ENCODE results near the gene TMEM60.
"Not testable (repeated sequence)": the region's sequence is repeated elsewhere in the genome, so short reads cannot be mapped to it uniquely, and the experiment has no call there.

TMEM60 gene, protein sequence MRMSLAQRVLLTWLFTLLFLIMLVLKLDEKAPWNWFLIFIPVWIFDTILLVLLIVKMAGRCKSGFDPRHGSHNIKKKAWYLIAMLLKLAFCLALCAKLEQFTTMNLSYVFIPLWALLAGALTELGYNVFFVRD

DNA sequence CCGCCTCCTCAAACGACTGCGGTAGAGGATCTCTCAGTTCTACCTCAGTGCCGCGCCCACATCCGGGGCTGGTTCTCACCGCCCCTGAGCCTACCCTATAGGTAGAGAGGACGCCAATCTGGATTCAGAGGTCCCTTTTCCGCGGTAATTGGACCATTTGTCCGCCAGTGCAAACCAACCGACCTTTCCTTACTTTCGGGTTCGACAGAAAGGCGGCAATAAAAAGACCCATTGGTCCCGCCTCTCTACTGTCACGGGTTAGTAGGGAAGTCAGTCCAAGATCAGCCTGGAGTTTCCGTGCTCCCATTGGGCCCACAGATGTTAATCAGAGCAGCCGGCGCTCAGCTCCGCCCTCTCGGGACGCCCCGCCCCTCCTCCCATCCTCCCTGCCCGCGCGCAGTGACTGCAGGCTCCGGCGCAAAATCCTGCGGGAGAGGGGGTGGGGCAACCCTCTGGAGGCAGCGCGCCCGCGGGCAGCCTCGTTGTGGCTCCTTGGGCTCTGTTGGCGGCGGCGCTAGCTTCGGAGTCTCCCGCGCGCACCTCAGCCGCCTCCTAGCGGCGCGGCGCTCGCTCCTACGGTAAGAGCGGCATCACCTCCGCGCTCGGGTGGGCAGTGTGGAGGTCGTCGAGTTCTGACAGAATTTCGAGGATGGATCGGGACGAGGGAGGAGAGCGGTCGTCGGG lies at the start of gene TMEM60, which contains the start of gene PHTF2:
TSS of gene TMEM60 (minus strand) at position 41 of the 684 bp plus-strand sequence. CDS start 4,061 bp downstream, outside the sequence.
TSS of gene PHTF2 (plus strand) at position 380 of the 684 bp plus-strand sequence.
- peak; percentile 95 for DNase-seq (ENCODE audit: low spot score)

DNA sequence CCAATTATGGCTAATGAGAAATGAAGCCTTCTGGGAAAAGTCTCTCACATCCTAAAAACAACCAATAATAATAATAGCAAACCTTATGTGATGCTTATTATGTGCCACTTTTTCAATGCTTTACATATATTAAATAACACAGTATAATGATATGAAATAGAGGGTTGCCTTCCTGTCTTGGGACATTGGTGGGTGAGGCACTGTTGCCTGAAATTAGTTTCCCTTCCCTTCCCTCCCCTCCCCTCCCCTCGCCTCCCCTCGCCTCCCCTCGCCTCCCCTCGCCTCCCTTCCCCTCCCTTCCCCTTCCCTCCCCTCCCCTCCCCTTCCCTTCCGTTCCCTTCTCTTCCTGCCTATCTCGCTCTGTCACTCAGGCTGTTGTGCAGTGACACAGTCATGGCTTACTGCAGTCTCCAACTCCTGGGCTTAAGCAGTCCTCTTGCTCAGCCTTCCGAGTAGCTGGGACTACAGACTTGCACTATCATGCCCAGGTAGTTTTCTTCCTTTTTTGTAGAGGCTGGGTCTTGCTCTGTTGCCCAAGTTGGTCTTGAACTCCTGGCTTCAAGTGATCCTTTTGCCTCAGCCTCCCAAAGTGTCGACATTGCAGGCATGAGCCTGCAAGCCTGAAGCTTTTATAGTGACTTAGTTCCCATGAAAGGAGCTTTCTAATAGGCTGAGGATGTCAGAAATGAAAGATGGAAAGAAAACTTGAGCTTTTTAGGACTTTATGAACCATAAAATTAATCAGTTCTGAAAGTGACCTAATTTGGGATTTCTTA lies 48.3 kb upstream of the TMEM60 start:
- no peak for DNase-seq (ENCODE audit: low spot score)

DNA sequence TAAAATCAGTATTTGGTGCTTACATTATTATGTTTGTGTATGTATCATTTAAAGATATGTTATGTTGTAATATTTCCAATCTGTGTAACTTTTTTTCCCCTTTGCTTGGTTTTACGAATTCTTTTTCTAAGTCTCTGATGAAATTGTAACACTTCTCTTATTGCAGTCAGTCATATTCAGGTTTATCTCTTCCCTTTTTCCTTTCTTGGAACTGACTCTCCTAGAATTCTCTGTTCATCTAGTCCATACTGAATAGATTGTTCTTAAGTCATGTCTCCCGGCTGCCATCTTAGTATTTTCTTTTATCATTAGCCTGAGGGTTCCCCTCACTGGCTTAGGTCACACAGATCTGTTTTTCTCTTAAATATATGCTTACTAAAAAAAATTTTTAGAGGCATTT lies 45.0 kb upstream of the TMEM60 start:
- no peak for DNase-seq (ENCODE audit: low spot score)

DNA sequence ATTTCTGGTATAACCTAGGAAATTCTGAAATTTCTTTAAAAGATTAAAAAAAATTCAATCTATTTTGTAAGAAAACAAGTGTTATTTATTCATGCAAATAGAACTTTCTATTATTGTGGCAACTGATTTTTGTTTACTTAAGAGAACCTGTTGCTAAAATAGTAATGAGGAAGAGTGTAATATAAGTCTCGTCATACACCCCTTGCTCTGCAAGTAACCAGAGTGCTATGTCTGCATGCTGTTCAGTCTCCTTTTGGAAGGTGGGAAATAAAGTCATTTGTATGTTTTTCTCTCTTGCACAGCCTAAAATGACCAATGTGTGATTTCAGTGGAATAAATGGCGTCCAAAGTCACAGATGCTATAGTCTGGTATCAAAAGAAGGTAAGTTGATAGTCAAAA lies 41.7 kb upstream of the TMEM60 start:
- DNase-seq (ENCODE audit: low spot score) = no peak

DNA sequence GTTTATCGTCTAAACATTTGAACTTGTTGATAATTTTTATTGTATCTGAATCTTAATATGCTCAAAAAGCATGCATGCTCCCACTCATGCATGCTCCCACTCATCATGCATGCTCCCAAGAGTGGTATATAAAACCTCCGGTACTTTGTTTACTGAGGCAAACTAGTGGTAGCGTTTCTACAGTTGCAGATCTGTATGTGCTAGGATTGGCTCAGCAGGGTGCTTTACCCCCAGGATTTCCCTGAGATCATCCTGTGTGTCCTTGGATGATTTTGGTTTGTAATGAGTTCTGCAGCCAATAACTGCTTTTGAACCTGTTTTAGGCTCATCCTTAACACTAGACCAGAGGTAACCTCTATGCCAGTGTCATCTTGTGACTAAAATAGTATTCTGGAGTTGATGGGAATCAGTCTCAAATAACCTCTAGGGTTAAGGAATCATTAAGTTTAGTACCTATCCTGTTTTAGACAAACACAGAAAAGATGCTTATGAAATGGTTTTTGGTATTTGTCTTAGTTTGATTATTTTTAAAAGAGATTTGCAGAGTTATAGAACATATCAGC lies 40.8 kb upstream of the TMEM60 start:
- DNase-seq (ENCODE audit: low spot score) = no peak

DNA sequence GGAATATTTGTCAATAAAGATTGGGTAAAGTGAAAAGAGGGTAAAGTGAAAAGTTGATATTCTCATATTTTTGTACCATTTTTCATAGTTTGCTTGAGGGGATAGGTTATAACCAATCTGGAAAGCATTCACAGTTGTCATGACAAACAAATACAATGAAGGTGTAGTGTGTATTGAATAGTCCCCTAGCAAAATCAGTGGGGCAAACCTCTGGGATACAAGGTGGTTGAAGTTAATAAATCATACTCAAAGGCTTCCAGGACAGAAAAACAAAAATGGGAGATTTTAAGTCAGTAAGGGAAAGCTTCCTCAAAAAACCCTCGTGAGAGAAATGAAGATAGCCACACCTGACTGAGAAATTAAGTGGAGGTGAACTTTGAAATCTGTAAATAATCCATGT lies 39.7 kb upstream of the TMEM60 start:
- DNase-seq (ENCODE audit: low spot score) = no peak

DNA sequence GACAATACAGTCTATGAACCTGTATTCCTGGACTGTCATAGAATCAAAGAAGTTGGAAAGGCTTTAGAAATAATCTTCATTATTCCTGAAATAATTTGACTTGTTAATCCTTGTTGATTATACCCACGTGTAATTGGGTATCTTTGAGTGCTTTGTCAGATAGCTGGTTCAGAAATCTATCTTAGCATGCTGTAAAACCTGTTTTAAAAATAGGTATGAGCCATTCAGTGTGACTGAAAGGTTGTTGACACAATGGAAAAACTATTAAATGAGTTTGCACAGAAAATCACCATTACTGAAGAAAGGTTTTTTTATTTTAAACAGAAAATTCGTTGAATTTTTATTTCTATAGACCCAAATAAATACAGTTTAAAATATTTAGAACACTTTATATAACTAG lies 39.0 kb upstream of the TMEM60 start:
- DNase-seq (ENCODE audit: low spot score) = no peak

DNA sequence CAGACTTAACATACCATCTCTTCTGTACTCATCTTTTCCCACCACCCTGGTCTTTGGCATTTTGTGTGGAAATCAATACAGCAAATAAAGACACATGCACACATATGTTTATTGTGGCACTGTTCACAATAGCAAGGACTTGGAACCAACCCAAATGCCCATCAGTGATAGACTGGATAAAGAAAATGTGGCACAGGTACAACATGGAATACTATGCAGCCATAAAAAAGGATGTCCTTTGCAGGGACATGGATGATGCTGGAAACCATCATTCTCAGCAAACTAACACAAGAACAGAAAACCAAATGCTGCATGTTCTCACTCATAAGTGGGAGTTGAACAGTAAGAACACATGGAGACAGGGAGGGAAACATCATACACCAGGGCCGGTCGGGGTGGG lies 38.2 kb upstream of the TMEM60 start:
- not testable (repeated sequence) for DNase-seq (ENCODE audit: low spot score)

DNA sequence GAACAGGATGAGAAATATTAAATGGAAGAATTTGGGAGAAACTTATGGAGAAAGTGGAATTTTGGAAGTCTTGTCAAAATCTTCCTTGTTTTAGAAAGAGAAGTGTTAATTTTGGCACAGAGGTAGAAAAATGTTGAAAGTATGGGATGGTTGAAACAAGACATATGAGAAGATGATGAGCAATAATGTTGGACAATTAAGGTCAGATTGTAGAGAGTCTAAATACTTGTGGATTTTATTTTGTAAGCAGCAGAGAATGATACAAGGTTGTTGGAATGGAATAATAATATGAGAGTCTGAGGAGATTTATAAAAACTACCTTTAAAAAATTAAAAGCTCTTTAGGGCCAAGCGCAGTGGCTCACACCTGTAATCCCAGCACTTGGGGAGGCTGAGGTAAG lies 34.9 kb upstream of the TMEM60 start:
- DNase-seq (ENCODE audit: low spot score) = no peak

DNA sequence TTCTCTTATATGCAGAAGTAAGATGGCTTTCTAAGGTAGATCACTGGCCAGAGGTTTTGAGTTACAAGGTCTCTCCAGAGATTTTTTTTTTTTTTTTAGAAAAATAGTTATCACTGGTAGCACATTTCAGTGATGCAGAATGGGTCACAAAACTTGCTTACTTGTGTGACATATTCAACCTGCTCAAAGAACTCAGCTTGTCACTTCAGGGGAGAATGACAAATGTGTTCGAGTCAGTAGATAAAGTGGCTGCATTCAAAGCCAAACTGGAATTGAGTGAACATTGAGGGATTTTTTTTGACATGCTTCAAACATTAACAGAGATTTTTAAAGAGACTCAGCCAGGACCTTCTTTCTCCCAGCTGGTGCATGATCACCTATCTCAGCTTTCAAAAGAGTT lies 33.7 kb upstream of the TMEM60 start:
- no peak for DNase-seq (ENCODE audit: low spot score)

DNA sequence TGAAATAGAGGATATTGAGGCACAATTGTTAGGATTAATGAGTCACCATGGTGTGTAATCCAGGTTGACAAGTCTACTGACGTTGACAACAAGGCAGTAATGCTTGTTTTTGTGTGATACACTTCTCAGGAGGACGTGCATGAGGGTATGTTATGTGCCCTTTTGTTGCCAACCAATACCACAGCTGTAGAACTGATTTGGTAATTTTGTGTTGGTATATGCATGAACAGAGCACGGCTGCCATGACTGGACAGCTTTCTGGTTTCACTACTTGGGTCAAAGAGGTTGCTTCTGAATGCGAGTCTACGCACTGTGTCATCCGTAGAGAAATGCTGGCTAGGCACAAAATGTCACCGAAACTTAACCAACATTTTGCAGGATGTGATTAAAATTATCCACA lies 33.2 kb upstream of the TMEM60 start:
- DNase-seq (ENCODE audit: low spot score) = peak; percentile 24

DNA sequence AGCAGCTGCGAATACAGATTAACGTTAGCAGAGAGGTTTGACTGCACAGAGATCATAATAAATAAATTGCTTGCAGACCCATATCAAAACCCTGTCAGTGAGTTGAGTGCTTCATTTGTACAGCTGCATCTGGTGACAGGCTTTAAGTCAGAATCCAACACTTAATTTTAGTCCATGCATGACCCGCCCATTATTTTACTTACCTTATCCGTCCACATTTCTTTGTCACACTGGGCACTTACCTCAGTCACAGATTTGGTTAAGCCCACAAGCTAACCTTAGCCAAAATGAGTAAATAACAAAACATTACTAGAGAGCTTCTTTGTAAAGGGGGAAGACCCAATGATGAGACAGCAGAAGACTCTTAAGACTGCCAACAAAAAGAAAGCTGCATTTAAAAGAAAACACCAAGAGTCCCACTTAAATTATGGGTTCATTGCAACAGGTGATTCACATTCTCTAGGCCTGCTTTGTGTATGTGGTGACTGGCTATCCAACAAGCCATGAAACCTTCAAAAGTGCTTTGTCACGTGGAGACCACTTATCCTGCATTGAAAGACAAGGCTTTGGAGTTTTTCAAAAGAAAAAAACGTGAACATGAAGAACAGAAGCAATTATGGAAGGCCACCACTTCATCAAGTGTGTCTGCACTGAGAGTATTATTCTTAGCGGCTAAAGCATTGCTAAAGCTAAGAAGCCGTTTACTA lies 32.6 kb upstream of the TMEM60 start:
- peak; percentile 16 for DNase-seq (ENCODE audit: low spot score)

DNA sequence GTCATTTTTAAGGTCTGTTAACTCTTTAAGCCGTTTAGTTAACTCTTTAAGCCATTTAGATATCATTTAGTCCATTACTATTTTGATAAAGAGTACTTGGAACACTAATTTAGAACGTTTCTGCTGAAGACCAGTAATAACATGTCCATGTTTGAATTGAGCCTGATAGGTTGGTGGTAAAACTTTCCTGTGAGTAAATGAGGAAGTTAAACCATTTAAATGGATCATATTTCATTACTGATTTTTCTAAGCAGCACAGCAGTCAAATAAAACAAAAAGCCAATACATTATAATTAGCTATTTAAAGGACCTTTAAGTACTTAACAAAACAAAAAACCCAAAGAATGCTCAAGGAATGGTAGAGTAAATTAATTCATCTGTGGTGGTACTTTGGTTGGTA lies 29.8 kb upstream of the TMEM60 start:
- no peak for DNase-seq (ENCODE audit: low spot score)

DNA sequence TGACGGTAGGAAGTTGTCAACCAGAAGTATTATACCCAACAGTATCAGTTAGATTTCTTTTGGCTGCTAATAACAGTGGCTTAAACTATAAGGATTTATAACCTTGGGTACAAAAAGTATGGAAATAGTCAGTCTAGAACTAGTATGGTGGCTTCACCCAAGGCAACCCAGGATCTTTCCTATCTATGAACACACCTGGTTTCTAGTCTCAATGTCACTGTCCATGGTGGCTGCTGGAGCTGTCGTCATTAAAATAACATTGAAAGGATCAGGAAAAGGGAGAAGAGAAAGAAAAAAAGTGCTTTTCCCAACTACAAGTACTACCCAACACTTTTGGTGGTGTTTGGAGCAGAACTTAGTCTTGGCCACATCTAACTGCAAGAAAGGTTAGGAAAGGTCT lies 28.1 kb upstream of the TMEM60 start:
- no peak for DNase-seq (ENCODE audit: low spot score)

DNA sequence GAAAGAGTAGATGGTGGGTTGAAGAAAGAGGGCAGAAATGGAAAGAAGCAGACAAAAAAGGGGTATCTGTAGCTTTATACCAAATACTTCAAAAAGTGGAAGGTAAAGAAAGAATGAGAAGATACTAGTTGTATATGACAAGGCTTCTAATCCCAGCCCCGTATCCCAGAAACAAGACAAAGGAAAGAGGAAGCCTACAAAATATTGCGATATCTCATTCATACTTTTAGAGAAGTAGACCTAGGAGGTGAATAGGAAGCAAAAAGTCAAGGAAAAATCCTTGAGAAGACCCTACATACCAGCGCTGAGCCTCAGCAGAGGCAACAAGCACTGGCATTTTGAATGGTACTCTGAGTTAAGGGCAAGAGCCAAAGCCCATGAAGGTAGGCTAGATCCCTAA lies 26.9 kb upstream of the TMEM60 start:
- DNase-seq (ENCODE audit: low spot score) = no peak

DNA sequence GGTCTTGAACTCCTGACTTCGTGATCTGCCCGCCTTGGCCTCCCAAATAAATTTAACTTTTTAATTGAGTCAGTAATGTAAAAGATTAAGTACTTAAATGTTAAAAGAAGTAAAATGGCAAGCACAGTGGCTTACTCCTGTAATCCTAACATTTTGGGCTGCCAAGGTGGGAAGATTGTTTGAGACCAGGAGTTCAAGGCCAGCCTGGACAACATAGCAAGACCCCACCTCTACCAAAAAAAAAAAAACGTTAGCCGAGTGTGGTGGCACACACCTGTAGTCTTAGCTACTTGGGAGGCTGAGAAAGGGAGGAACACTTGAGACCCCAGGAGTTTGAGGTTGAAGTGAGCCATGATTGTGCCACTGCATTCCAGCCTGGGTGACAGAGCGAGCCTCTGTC lies 26.4 kb upstream of the TMEM60 start:
- DNase-seq (ENCODE audit: low spot score) = no peak

DNA sequence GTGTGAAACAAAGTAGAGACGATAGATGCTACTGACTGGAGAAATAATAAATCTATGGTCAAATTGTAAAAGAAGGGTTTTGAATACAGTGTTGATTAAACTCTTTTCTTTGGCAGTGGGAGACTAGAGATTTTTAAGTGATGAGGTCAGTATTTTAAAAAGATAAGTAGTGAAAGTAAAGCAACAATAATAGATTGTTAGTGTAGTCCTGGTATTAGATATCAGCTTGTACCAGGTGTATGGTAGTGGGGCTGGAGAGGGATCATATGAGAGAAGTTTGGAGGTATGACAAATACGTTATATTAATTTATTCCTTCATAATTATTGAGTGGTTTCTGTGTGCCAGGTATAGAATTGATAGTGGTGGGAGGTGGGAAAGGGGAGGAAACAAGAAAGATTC lies 25.6 kb upstream of the TMEM60 start:
- no peak for DNase-seq (ENCODE audit: low spot score)

DNA sequence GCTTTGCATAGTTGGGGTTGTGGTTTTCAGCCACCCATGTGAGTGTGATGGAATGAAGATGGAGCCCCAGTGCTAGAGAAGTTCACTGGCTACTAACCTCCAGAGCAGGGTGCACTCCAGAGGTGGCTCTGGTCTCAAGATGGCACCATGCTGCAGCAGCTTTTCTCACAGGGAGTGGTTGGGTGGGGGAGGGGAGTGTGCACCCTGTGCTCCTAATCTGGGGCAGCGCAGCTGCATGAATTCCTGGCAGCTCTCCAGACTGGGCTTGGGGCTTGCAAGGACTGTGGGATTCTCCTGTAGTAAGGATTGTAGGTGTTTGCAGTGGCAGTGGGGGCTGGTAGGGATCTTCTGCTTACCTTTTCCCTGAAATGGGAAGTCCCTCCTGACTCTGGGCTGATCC lies 24.0 kb upstream of the TMEM60 start:
- DNase-seq (ENCODE audit: low spot score) = no peak

DNA sequence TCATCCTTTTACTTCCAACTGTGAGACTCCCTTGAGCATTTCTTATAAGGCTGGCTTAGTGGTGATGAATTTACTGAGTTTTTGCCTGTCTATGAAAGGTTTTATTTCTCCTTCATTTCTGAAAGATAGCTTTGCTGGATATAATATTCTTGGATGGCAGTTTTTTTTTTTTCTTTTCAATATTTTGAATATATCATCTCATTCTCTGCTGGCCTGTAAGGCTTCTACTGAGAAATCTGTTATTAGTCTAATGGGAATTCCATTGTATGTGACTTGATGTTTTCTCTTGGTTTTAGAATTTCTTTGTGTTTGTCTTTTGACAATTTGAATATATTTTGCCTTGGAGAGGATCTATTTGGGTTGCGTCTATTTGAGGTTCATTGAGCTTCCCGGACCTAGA lies 22.7 kb upstream of the TMEM60 start:
- no peak for DNase-seq (ENCODE audit: low spot score)

DNA sequence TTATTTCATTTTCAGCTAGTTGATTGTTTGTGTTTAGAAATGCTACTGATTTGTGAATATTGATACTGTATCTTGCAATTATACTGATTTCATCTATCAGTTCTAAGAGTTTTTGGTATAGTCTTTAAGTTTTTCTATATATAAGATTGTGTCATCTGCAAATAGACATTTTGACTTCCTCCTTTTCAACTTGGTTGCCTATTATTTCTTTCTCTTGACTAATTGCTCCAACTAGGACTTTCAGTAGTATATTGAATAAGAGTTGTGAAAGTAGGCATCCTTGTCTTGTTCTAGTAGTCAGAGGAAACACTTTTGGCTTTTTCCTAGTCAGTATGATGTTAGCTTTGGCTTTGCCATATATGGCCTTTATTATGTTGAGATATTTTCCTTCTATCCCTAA lies 20.8 kb upstream of the TMEM60 start:
- DNase-seq (ENCODE audit: low spot score) = no peak

DNA sequence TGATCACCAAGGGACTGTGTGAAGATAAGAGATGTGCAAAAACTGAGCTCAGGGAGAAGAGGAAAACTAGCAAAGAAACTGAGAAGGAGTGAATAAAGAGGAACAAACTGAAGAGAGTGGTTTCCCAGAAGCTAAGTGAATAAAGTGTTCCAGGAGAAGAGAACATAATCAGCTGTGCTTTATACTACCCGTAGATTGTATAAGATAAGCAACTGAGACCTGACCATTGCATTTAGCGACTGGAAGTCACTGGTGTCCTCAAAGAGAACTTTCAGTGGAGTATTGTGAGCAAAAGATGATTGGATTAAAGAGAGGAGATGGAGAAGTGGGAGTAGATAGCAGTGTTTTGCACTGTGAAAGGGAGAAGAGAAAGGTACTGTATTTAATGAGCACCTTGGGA lies 14.9 kb upstream of the TMEM60 start:
- DNase-seq (ENCODE audit: low spot score) = no peak

DNA sequence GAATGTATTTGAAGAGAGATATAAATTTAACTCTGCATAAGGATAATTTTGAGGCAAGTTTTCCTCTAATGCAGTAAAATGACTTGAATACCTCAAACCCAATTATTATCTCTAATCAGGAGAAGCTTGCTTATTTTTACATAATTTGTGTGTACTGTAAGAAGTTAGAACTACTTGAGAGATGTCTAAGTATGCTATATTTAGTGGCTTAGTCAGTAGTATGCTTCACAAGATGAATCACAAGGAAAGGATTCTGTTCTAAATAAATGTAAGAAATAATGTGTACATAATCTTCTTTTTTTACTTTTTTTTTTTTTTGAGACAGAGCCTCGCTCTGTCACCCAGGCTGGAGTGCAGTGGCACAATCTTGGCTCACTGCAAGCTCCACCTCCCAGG lies 14.1 kb upstream of the TMEM60 start:
- no peak for DNase-seq (ENCODE audit: low spot score)
